OCI-LY1 (cell line): ENCODE results near the gene POLR2J.
A peak's percentile ranks its signal among the peaks of the same experiment; 100 is the strongest.

Experiments used
- H2AFZ ChIP-seq: fragments of 200-600 bp; sonication (generic), shearing (Covaris generic); 2 replicates; pipeline ENCODE4 v1.6.0; 2014; ENCODE audit warnings: antibody characterized with exemption, mild to moderate bottlenecking, low read length
- H3F3A ChIP-seq: fragments of 200-600 bp; sonication (generic), shearing (Covaris generic); 2 replicates; pipeline ENCODE4 v1.6.0; 2014; ENCODE audit warnings: mild to moderate bottlenecking, antibody characterized with exemption, low read length, moderate library complexity; ENCODE audit not compliant: insufficient read depth
- H3K27ac ChIP-seq: fragments of 200-600 bp; sonication (generic); 2 replicates; pipeline ENCODE4 v1.5.1; 2014; ENCODE audit warnings: low read length, mixed run types, mild to moderate bottlenecking, low read depth; ENCODE audit not compliant: poor library complexity, severe bottlenecking
- H3K27me3 ChIP-seq: fragments of 200-600 bp; sonication (generic); 2 replicates; pipeline ENCODE4 v1.6.0; 2014; ENCODE audit warnings: antibody characterized with exemption, mild to moderate bottlenecking, low read length, moderate library complexity; ENCODE audit not compliant: insufficient read depth
- H3K36me3 ChIP-seq: fragments of 200-600 bp; sonication (generic); 2 replicates; pipeline ENCODE4 v1.6.1; 2014; ENCODE audit warnings: mild to moderate bottlenecking, antibody characterized with exemption, low read length, moderate library complexity, mixed read lengths; ENCODE audit not compliant: insufficient read depth
- H3K4me1 ChIP-seq: fragments of 200-600 bp; sonication (generic); 2 replicates; pipeline ENCODE4 v1.5.1; 2014; ENCODE audit warnings: mild to moderate bottlenecking, low read length, moderate library complexity; ENCODE audit not compliant: insufficient read depth, severe bottlenecking
- H3K4me2 ChIP-seq: fragments of 200-600 bp; sonication (generic), shearing (Covaris generic); 2 replicates; pipeline ENCODE4 v1.6.1; 2014; ENCODE audit warnings: low read length
- H3K4me3 ChIP-seq: fragments of 200-600 bp; sonication (generic); 2 replicates; pipeline ENCODE4 v1.5.1; 2014; ENCODE audit warnings: low read length, low read depth, mild to moderate bottlenecking, mixed read lengths; ENCODE audit not compliant: poor library complexity, severe bottlenecking
- H3K79me2 ChIP-seq: fragments of 200-600 bp; shearing (Covaris generic); 2 replicates; pipeline ENCODE4 v1.6.1; 2016; ENCODE audit warnings: mixed run types, low read length, mixed read lengths; ENCODE audit not compliant: insufficient read depth
- H3K9ac ChIP-seq: fragments of 200-600 bp; sonication (generic), shearing (Covaris generic); 2 replicates; pipeline ENCODE4 v1.6.1; 2014; ENCODE audit warnings: mild to moderate bottlenecking, low read length, mixed read lengths
- H3K9me2 ChIP-seq: fragments of 200-600 bp; sonication (generic), shearing (Covaris generic); 2 replicates; pipeline ENCODE4 v1.6.1; 2014; ENCODE audit warnings: low read depth, mild to moderate bottlenecking, low read length, mixed read lengths
- H3K9me3 ChIP-seq: fragments of 200-600 bp; shearing (Covaris generic); 2 replicates; pipeline ENCODE4 v1.6.1; 2014; ENCODE audit warnings: low read length, mixed read lengths
- H4K20me1 ChIP-seq: fragments of 200-600 bp; sonication (generic), shearing (Covaris generic); 2 replicates; pipeline ENCODE4 v1.6.0; 2016; ENCODE audit warnings: mild to moderate bottlenecking, low read length; ENCODE audit not compliant: insufficient read depth
- EZH2 ChIP-seq: fragments of 200-600 bp; sonication (generic), shearing (Covaris generic); IDR thresholded peaks from 2 replicates; pipeline ENCODE4 v1.8.0; 2017; ENCODE audit warnings: borderline replicate concordance, mixed run types, mild to moderate bottlenecking, antibody characterized with exemption, low read length, moderate library complexity, mixed read lengths
- TF ChIP-seq, protein P1 (sequence below): fragments of 200-600 bp; sonication (generic), shearing (Covaris generic); IDR thresholded peaks from 2 replicates; pipeline ENCODE4 v1.5.1; 2017; ENCODE audit warnings: mild to moderate bottlenecking, antibody characterized with exemption, low read length, moderate library complexity, mixed read lengths

Gene POLR2J

DNA sequence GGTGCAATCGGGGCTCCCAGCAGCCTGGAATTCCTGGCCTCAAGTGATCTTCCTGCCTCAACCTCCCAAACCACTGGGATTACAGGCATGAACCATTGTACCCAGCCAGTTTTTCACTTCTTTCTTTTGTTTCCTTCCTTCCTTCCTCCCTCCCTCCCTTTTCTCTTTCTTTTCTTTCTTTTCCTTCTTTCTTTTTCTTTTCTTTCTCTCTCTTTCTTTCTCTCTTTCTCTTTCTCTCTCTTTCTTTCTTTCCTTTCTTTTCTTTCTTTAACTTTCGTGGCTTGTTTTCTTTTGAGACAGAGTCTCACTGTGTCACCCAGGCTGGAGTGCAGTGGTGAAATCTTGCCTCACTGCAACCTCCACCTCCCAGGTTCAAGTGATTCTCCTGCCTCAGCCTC lies 33.0 kb downstream of the POLR2J start:
- Histone ChIP-seq H3K9me2 (no peaks in the 10 kb centered on the region), H3K4me1 (peaks cover 71% of the 10 kb centered on the region), H3K36me3 (peaks cover 64% of the 10 kb centered on the region), H3K9ac (peak overlapping the region; percentile 50), H3K79me2 (no peaks in the 10 kb centered on the region), H4K20me1 (no peaks in the 10 kb centered on the region), H3K27me3 (no peaks in the 10 kb centered on the region), H3F3A (peaks cover 21% of the 10 kb centered on the region), H3K4me3 (peak overlapping the region; percentile 31), H2AFZ (no peak overlapping the region), H3K27ac (peak overlapping the region; percentile 97), H3K9me3 (no peaks in the 10 kb centered on the region), H3K4me2 (peak overlapping the region; percentile 49)
- TF ChIP-seq EZH2, result no peak
- TF ChIP-seq, protein P1, sequence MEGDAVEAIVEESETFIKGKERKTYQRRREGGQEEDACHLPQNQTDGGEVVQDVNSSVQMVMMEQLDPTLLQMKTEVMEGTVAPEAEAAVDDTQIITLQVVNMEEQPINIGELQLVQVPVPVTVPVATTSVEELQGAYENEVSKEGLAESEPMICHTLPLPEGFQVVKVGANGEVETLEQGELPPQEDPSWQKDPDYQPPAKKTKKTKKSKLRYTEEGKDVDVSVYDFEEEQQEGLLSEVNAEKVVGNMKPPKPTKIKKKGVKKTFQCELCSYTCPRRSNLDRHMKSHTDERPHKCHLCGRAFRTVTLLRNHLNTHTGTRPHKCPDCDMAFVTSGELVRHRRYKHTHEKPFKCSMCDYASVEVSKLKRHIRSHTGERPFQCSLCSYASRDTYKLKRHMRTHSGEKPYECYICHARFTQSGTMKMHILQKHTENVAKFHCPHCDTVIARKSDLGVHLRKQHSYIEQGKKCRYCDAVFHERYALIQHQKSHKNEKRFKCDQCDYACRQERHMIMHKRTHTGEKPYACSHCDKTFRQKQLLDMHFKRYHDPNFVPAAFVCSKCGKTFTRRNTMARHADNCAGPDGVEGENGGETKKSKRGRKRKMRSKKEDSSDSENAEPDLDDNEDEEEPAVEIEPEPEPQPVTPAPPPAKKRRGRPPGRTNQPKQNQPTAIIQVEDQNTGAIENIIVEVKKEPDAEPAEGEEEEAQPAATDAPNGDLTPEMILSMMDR, result no peak

DNA sequence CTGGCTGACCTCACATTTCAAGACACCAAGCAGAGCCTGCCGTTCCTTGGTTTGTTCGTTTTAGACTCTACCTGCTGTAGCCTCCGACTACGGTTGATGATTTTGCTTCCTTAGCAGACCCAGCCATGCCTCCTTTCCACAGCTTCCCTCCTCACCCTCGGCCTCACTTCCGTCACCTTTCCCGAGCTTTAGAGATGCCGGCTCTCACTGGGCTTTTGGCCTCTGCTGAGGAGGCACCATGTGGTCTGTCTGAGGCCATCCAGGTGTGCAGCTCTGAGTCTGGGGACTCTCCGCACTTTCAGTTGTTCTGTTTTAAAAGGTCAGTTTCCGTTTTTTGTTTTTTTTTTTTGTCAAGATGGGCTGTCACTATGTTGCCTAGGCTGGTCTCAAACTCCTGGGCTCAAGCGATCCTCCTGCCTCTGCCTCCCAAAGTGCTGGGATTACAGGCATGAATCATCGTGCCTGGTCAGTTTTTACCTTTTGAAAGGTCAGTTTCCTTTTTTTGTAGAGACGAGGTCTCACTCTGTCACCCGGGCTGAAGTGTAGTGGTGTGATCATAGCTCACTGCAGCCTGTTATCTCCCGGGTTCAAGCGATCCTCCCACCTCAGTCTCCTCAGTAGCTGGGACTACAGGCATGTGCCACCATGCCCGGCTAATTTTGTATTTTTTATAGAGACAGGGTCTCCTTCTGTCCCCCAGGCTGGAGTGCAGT lies 33.6 kb downstream of the POLR2J start:
- H3K4me3 ChIP-seq, result peak overlapping the region; percentile 31
- H4K20me1 ChIP-seq, result no peaks in the 10 kb centered on the region
- peak overlapping the region; percentile 97 for H3K27ac ChIP-seq
- H3K27me3 ChIP-seq, result no peaks in the 10 kb centered on the region
- H3K79me2 ChIP-seq, result no peaks in the 10 kb centered on the region
- H3K9me2 ChIP-seq, result no peaks in the 10 kb centered on the region
- H3K9me3 ChIP-seq, result no peaks in the 10 kb centered on the region
- H3K9ac ChIP-seq, result peak overlapping the region; percentile 50
- peaks cover 70% of the 10 kb centered on the region for H3K36me3 ChIP-seq
- peaks cover 71% of the 10 kb centered on the region for H3K4me1 ChIP-seq
- peak overlapping the region; percentile 49 for H3K4me2 ChIP-seq
- peaks cover 25% of the 10 kb centered on the region for H3F3A ChIP-seq
- TF ChIP-seq, protein P1, result no peak
- TF ChIP-seq EZH2, result no peak
- H2AFZ ChIP-seq, result no peak overlapping the region

DNA sequence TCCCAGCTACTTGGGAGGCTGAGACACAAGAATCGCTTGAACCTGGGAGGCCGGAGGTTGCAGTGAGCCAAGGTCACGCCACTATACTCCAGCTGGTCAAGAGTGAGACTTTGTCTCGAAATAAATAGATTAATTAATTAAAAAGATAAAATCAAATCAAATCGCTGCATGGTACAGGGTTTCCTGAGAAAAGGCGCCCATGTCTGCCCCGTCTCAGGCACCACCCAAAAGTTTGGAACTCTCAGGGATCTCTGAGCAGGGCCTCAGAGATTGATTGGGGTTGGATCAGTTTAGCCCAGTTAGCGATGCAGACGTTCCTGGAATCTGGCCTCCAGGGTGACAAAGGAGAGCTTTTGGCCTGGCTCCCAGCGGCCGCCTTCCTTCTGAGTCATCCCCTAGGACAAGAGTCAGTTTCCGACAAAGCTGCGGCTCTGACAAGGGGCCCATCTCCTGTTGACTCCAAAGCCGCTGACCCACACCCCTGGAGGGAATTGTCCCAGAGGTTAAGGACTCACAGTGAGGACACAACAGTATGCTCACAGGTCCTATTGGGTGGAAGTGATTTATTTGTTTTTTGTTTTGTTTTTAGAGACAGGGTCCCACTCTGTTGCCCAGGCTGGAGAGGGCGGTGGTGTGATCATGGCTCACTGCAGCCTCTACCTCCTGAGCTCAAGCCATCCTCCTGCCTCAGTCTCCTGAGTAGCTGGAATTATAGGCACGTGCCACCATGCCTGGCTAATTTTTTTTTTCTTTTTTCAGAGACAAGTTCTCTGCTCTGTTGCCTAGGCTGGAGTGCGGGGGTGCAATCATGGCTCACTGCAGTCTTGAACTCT lies 38.5 kb downstream of the POLR2J start:
- no peaks in the 10 kb centered on the region for H3K9me3 ChIP-seq
- no peaks in the 10 kb centered on the region for H3K9me2 ChIP-seq
- H3K36me3 ChIP-seq, result peaks cover 77% of the 10 kb centered on the region
- peak overlapping the region; percentile 7; the same call in 1 of the 2 replicates for H3K4me2 ChIP-seq
- H3K4me1 ChIP-seq, result peaks cover 66% of the 10 kb centered on the region
- no peaks in the 10 kb centered on the region for H4K20me1 ChIP-seq
- H3K27me3 ChIP-seq, result no peaks in the 10 kb centered on the region
- H3K9ac ChIP-seq, result peak overlapping the region; percentile 33
- H3K4me3 ChIP-seq, result no peak overlapping the region
- peaks cover 15% of the 10 kb centered on the region for H3K79me2 ChIP-seq
- H3F3A ChIP-seq, result peaks cover 25% of the 10 kb centered on the region
- H2AFZ ChIP-seq, result no peak overlapping the region
- H3K27ac ChIP-seq, result peak overlapping the region; percentile 97
- TF ChIP-seq, protein P1, result no peak
- no peak for TF ChIP-seq EZH2
